SU-DHL-6 (cell line): ENCODE results near the gene SCGB2A2.

Experiments used
- H2AFZ ChIP-seq: fragments of 200-600 bp; sonication (generic); 2 replicates; pipeline ENCODE4 v1.6.1; 2014; ENCODE audit warnings: low read depth, mild to moderate bottlenecking, moderate library complexity, mixed read lengths, antibody characterized with exemption, low read length; ENCODE audit not compliant: severe bottlenecking
- H3F3A ChIP-seq: fragments of 200-600 bp; shearing (Covaris generic); 2 replicates; pipeline ENCODE4 v1.6.0; 2016; ENCODE audit warnings: antibody characterized with exemption, mild to moderate bottlenecking; ENCODE audit not compliant: insufficient read depth
- H3K27ac ChIP-seq: fragments of 200-600 bp; sonication (generic); 2 replicates; pipeline ENCODE4 v1.5.1; 2016; ENCODE audit warnings: low read depth, mild to moderate bottlenecking, low read length, moderate library complexity, mixed read lengths
- H3K27me3 ChIP-seq: fragments of 200-600 bp; sonication (generic), shearing (Covaris generic); 2 replicates; pipeline ENCODE4 v1.6.0; 2014; ENCODE audit warnings: mild to moderate bottlenecking, low read length
- H3K36me3 ChIP-seq: fragments of 200-600 bp; sonication (generic); 2 replicates; pipeline ENCODE4 v1.6.1; 2014; ENCODE audit warnings: mild to moderate bottlenecking, low read length, mixed read lengths
- H3K4me2 ChIP-seq: fragments of 300-600, 200-600 bp; shearing (Covaris generic), sonication (generic); 2 replicates; pipeline ENCODE4 v1.6.0; 2014; ENCODE audit warnings: low read length, low read depth, mild to moderate bottlenecking; ENCODE audit not compliant: poor library complexity, severe bottlenecking
- H3K4me3 ChIP-seq: fragments of 200-600 bp; sonication (generic); 2 replicates; pipeline ENCODE4 v1.5.1; 2014; ENCODE audit warnings: antibody characterized with exemption, low read length, mild to moderate bottlenecking, mixed read lengths; ENCODE audit not compliant: insufficient read depth, poor library complexity, severe bottlenecking
- H3K79me2 ChIP-seq: fragments of 200-600 bp; sonication (generic); 2 replicates; pipeline ENCODE4 v1.6.1; 2014; ENCODE audit warnings: mild to moderate bottlenecking, low read length, moderate library complexity; ENCODE audit not compliant: insufficient read depth
- H3K9ac ChIP-seq: fragments of 200-600 bp; sonication (generic); 2 replicates; pipeline ENCODE4 v1.7.0; 2014; ENCODE audit warnings: mild to moderate bottlenecking, low read length
- H3K9me2 ChIP-seq: fragments of 200-600 bp; sonication (generic); replicated peaks from 2 replicates; pipeline ENCODE4 v1.6.1; 2014; ENCODE audit warnings: low read length; ENCODE audit not compliant: insufficient read depth
- H3K9me3 ChIP-seq: fragments of 200-600 bp; sonication (generic); 2 replicates; pipeline ENCODE4 v1.6.1; 2014; ENCODE audit warnings: low read length, mixed read lengths; ENCODE audit not compliant: insufficient read depth
- H4K20me1 ChIP-seq: fragments of 200-600 bp; sonication (generic); 2 replicates; pipeline ENCODE4 v1.6.1; 2014; ENCODE audit warnings: low read depth, mild to moderate bottlenecking, antibody characterized with exemption, low read length, moderate library complexity, mixed read lengths
- CTCF ChIP-seq: fragments of 200-600 bp; sonication (generic); IDR thresholded peaks from one replicate; pipeline ENCODE4 v1.5.1; 2017; ENCODE audit warnings: antibody characterized with exemption, mild to moderate bottlenecking, low read length, moderate library complexity; ENCODE audit not compliant: insufficient read depth, poor library complexity, severe bottlenecking
- EZH2phosphoT487 ChIP-seq: fragments of 200-600 bp; sonication (generic), shearing (Covaris generic); conservative IDR thresholded peaks from 2 replicates; pipeline ENCODE4 v1.6.1; 2018; ENCODE audit warnings: mild to moderate bottlenecking, antibody characterized with exemption, low read length, moderate library complexity, mixed read lengths

The SCGB2A2 gene

GRCh38 chr11:62269654-62270278, at the start of gene SCGB2A2:
SCGB2A2 (plus strand) TSS chr11:62270158; CDS start chr11:62270217, 59 bp downstream.
- Histone ChIP-seq H3K9ac (no peak within 1 kb of the TSS), H3K4me3 (no peak within 1 kb of the TSS), H3K27me3 (no peaks in the 10 kb centered on the region), H3F3A (no peaks in the 10 kb centered on the region), H2AFZ (no peak within 1 kb of the TSS), H3K79me2 (no peaks in the 10 kb centered on the region), H3K27ac (no peak within 1 kb of the TSS), H3K36me3 (no peaks in the 10 kb centered on the region), H4K20me1 (no peaks in the 10 kb centered on the region), H3K4me2 (no peak within 1 kb of the TSS), H3K9me3 (no peaks in the 10 kb centered on the region), H3K9me2 (no peaks in the 10 kb centered on the region)
- TF ChIP-seq EZH2phosphoT487 (no peak), CTCF (no peak)

- Histone ChIP-seq H3K9me2 (no peaks in the 10 kb centered on the region), H3K27ac (no peak overlapping the region), H3K27me3 (peaks cover 4% of the 10 kb centered on the region; the same call in 1 of the 2 replicates), H3K79me2 (no peaks in the 10 kb centered on the region), H4K20me1 (no peaks in the 10 kb centered on the region), H3K4me3 (no peak overlapping the region), H3F3A (no peaks in the 10 kb centered on the region), H3K4me2 (no peak overlapping the region), H3K36me3 (no peaks in the 10 kb centered on the region), H3K9ac (no peak overlapping the region), H2AFZ (no peak overlapping the region), H3K9me3 (peaks cover 19% of the 10 kb centered on the region; the same call in 1 of the 2 replicates)
- no peak for TF ChIP-seq EZH2phosphoT487
These were observed 48.5 kb upstream of the SCGB2A2 start for GRCh38 chr11:62221498-62221897.

- no peak overlapping the region for H3K4me2 ChIP-seq
- no peak overlapping the region for H3K27ac ChIP-seq
- H3F3A ChIP-seq = no peaks in the 10 kb centered on the region
- peaks cover 19% of the 10 kb centered on the region; the same call in 1 of the 2 replicates for H3K9me3 ChIP-seq
- TF ChIP-seq EZH2phosphoT487 (no peak), CTCF (no peak)
- H3K27me3 ChIP-seq = peaks cover 4% of the 10 kb centered on the region; the same call in 1 of the 2 replicates
- H3K9me2 ChIP-seq = no peaks in the 10 kb centered on the region
- H3K9ac ChIP-seq = no peak overlapping the region
- no peaks in the 10 kb centered on the region for H3K36me3 ChIP-seq
- no peaks in the 10 kb centered on the region for H3K79me2 ChIP-seq
- H4K20me1 ChIP-seq = no peaks in the 10 kb centered on the region
- no peak overlapping the region for H2AFZ ChIP-seq
- no peak overlapping the region for H3K4me3 ChIP-seq
These were observed 46.9 kb upstream of the SCGB2A2 start for GRCh38 chr11:62223095-62223494.

GRCh38 chr11:62233730-62234129, 36.2 kb upstream of the SCGB2A2 start:
- 0 out of 2 replicates have a peak, but pooled peaks cover 3% of the 10 kb centered on the region for H3K27me3 ChIP-seq
- H3K27ac ChIP-seq = no peak overlapping the region
- H3K9me2 ChIP-seq = no peaks in the 10 kb centered on the region
- no peaks in the 10 kb centered on the region for H3F3A ChIP-seq
- no peaks in the 10 kb centered on the region for H4K20me1 ChIP-seq
- H3K79me2 ChIP-seq = no peaks in the 10 kb centered on the region
- no peak overlapping the region for H2AFZ ChIP-seq
- H3K4me3 ChIP-seq = no peak overlapping the region
- TF ChIP-seq EZH2phosphoT487 (no peak), CTCF (no peak)
- H3K36me3 ChIP-seq = no peaks in the 10 kb centered on the region
- H3K9ac ChIP-seq = no peak overlapping the region
- no peak overlapping the region for H3K4me2 ChIP-seq
- H3K9me3 ChIP-seq = no peaks in the 10 kb centered on the region
